DMS 273 treated with DMSO at 0.1 percent for 48 hours (cell line): ENCODE data around the gene PRKCG.
"Not testable (repeated sequence)": the region's sequence is repeated elsewhere in the genome, so short reads cannot be mapped to it uniquely, and the experiment has no call there.

ENCODE experiments used
- DNase-seq: peaks from one replicate; lab custom pipeline; 2025; lab: John Stamatoyannopoulos, UW

The PRKCG gene

GRCh38 chr19:53944933-53945332 lies 62.9 kb downstream of the PRKCG start:
- no peak for DNase-seq

- DNase-seq, result no peak
Observed at GRCh38 chr19:53945441-53945840, 63.4 kb downstream of the PRKCG start.

- DNase-seq, result no peak
Observed at GRCh38 chr19:53945998-53946397, 64.0 kb downstream of the PRKCG start.

GRCh38 chr19:53947624-53948023 lies 65.6 kb downstream of the PRKCG start:
- DNase-seq, result no peak

GRCh38 chr19:53948611-53949010 lies 66.6 kb downstream of the PRKCG start:
- not testable (repeated sequence) for DNase-seq

GRCh38 chr19:53951436-53951835 lies 69.4 kb downstream of the PRKCG start:
- DNase-seq, result no peak

- DNase-seq, result no peak
Observed at GRCh38 chr19:53951947-53952346, 70.0 kb downstream of the PRKCG start.

- no peak for DNase-seq
Observed at GRCh38 chr19:53953383-53953782, 71.4 kb downstream of the PRKCG start.
